ENCODE measurements around the gene AMOT. TPM values are rescaled to one million over a fixed set of nuclear protein-coding genes. Genes with fewer than 3 reads are reported as not detected.

Gene AMOT
- total RNA-seq, 4 donors from 2014 or later = 2.5 to 9.3 (median 7.1) TPM

DNA sequence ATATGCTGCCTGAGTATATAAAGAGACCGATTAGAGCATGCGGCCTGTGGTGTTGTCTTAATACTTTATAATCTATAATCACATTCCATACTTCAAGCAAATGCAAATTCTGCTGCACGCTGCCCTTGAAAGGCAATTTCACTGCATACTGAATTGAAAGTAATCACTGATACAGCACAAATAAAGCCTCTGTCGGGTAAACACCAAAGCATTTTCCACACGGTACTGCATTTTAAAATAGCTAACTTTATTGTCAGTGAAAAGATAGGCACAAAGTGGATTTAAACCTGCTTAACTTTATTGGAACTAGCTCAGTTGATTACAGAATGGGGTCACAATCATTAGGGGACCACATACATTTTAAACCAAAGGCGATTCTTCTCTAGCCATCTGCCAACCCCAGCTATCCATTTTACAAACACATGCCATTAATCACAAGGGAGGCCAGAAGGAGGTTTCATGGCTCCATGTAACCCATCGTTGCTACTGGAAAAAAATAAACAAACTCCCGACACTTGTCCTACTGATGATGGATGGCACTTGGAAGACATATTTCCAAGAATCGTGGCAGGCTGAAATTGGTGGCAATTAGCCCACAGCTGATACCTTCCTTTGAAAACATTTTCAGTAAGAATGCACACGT, 65.9 kb downstream of the AMOT start:
- no peak for DNase-seq
- Histone ChIP-seq H3K4me3 (no peak overlapping the region), H3K36me3 (peaks cover 0 to 13% (median 5%) of the 10 kb centered on the region in 3 donors), H3K4me1 (no peaks in the 10 kb centered on the region), H3K9me3 (no peaks in the 10 kb centered on the region), H3K27ac (no peak overlapping the region), H3K27me3 (no peaks in the 10 kb centered on the region)
- intact Hi-C loops (cut with DNase I) = no loop called here
- no peak for TF ChIP-seq POLR2A (IDR thresholded peaks at IDR 0.05)
- TF ChIP-seq, protein P1, sequence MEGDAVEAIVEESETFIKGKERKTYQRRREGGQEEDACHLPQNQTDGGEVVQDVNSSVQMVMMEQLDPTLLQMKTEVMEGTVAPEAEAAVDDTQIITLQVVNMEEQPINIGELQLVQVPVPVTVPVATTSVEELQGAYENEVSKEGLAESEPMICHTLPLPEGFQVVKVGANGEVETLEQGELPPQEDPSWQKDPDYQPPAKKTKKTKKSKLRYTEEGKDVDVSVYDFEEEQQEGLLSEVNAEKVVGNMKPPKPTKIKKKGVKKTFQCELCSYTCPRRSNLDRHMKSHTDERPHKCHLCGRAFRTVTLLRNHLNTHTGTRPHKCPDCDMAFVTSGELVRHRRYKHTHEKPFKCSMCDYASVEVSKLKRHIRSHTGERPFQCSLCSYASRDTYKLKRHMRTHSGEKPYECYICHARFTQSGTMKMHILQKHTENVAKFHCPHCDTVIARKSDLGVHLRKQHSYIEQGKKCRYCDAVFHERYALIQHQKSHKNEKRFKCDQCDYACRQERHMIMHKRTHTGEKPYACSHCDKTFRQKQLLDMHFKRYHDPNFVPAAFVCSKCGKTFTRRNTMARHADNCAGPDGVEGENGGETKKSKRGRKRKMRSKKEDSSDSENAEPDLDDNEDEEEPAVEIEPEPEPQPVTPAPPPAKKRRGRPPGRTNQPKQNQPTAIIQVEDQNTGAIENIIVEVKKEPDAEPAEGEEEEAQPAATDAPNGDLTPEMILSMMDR (IDR thresholded peaks at IDR 0.05) = no peak
- 62 to 79% methylated on average over 6 to 10 of the region's 10 CpGs for WGBS, 2 donors

DNA sequence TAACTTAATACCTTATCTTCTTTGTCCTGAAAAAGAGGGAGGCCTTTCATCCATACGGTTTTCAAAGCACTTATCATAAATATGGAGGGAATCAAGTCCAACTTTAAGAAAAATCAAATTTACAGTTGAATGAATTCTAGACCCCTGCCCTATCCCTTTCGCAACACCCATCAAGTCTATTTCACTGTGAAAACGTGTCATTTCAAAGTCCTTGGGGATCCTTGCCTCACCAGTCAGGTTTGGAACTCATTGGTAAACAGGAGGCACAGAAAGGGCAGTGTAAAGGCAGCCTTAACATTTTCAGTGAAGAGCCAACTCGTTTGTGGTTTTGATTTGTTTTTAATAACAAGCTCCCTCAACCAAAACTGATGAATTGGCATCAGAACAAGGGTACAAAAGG, 66.5 kb downstream of the AMOT start:
- Histone ChIP-seq H3K27me3 (no peaks in the 10 kb centered on the region), H3K36me3 (peaks cover 0 to 10% (median 5%) of the 10 kb centered on the region in 3 donors), H3K4me3 (no peak overlapping the region), H3K4me1 (no peaks in the 10 kb centered on the region), H3K27ac (no peak overlapping the region), H3K9me3 (no peaks in the 10 kb centered on the region)
- no peak for DNase-seq
- TF ChIP-seq, protein P1 (IDR thresholded peaks at IDR 0.05) = no peak
- no peak for TF ChIP-seq POLR2A (IDR thresholded peaks at IDR 0.05)
- intact Hi-C loops (cut with DNase I) = no loop called here
- 66 to 91% methylated on average over 2 to 4 of the region's 4 CpGs for WGBS, 2 donors

DNA sequence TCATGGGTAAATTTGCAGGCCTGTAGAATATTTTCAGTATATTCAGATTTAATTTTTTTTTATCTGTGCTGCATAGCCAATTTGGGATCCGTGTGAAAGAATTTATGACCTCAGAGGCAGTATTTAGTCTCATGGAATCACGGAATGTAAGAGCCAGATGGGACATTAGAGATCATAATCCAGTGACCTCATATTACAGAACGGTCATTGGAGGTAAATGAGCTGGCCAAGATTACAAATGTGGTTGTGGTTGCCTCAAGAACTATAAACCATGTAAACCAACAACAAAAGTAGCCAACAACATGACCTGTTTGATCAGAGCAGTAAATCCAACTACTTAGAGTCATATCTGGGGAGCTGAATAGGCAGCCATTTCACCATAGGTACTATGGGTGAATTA, 71.6 kb downstream of the AMOT start:
- H3K36me3 ChIP-seq = no peaks in the 10 kb centered on the region
- no peaks in the 10 kb centered on the region for H3K27me3 ChIP-seq
- H3K4me1 ChIP-seq = no peaks in the 10 kb centered on the region
- no peak overlapping the region for H3K4me3 ChIP-seq
- no peak for TF ChIP-seq POLR2A (IDR thresholded peaks at IDR 0.05)
- TF ChIP-seq, protein P1 (IDR thresholded peaks at IDR 0.05) = no peak
- no peak overlapping the region for H3K27ac ChIP-seq
- no peaks in the 10 kb centered on the region for H3K9me3 ChIP-seq
- DNase-seq = no peak
- 54 to 68% methylated on average over 2 to 3 of the region's 3 CpGs for WGBS, 2 donors
- intact Hi-C loops (cut with DNase I) = no loop called here

DNA sequence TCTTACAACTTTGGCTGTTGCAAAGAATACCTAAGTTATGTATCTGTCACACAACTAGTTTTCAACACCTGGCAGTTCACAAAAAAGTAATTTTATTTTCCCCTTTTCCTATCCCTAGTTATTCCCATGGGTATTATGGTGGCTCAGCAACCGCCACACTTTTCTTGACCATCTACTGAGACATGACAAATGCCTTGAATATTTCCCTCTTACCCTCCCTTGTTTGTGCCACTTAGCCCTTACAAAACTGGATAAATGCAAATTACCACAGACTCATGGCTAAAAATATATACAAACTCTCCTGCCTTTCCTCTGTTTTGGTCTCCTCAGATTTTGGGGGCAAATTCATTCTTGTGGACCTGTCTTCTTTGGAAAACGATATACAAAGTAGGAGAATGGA, 72.1 kb downstream of the AMOT start:
- Histone ChIP-seq H3K4me3 (no peak overlapping the region), H3K36me3 (no peaks in the 10 kb centered on the region), H3K27me3 (no peaks in the 10 kb centered on the region), H3K9me3 (no peaks in the 10 kb centered on the region), H3K27ac (no peak overlapping the region), H3K4me1 (no peaks in the 10 kb centered on the region)
- TF ChIP-seq, protein P1 (IDR thresholded peaks at IDR 0.05) = no peak
- TF ChIP-seq POLR2A (IDR thresholded peaks at IDR 0.05) = no peak
- no peak for DNase-seq
- WGBS, 2 donors = 52 to 83% methylated on average over 2 of the region's 2 CpGs
- intact Hi-C loops (cut with DNase I) = no loop called here

DNA sequence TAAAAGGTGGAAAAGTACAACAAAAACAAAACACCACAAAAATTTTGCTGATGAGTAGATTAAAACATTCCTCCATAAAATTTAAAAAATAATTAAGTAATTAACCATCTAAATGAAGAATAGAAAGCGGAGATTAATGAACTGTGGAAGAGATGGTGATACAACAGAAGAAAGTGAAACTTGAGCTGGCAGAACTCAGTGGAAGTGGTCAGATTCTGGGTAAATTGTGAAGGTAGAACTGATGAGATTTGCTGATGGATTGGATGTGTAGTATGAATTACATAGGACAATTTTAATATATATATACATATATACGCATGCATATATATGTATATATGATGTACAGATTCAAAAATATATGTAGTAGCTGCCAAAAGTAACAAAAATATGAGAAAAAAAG, 73.9 kb downstream of the AMOT start:
- WGBS, 2 donors = 85 to 92% methylated on average over 2 of the region's 2 CpGs
- Histone ChIP-seq H3K9me3 (no peaks in the 10 kb centered on the region), H3K27me3 (no peaks in the 10 kb centered on the region), H3K4me3 (no peak overlapping the region), H3K36me3 (no peaks in the 10 kb centered on the region), H3K4me1 (no peaks in the 10 kb centered on the region), H3K27ac (no peak overlapping the region)
- intact Hi-C loops (cut with DNase I) = no loop called here
- DNase-seq = no peak
- TF ChIP-seq, protein P1 (IDR thresholded peaks at IDR 0.05) = no peak
- no peak for TF ChIP-seq POLR2A (IDR thresholded peaks at IDR 0.05)
